ENCODE measurements around the gene COA8.
"Not testable (repeated sequence)": the region's sequence is repeated elsewhere in the genome, so short reads cannot be mapped to it uniquely, and the experiment has no call there.

COA8 gene

DNA sequence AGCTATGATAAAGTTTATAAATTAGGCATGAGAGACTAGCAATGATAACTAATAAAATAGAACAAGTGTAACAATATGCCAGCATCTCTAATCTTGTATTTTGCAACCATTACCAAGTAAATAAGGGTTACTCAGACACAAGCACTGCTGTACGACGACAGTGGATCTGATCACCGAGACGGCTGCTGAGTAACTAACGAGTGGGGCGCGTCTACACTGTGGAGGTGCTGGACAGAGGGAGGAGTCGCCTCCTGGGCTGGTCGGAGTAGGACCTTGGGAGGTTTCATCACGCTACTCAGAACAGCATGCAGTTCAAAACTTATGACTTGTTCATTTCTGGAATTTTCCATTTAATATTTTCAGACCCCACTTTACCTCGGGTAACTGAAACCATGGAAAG, 18.4 kb downstream of the COA8 start:
- DNase-seq: no peak

DNA sequence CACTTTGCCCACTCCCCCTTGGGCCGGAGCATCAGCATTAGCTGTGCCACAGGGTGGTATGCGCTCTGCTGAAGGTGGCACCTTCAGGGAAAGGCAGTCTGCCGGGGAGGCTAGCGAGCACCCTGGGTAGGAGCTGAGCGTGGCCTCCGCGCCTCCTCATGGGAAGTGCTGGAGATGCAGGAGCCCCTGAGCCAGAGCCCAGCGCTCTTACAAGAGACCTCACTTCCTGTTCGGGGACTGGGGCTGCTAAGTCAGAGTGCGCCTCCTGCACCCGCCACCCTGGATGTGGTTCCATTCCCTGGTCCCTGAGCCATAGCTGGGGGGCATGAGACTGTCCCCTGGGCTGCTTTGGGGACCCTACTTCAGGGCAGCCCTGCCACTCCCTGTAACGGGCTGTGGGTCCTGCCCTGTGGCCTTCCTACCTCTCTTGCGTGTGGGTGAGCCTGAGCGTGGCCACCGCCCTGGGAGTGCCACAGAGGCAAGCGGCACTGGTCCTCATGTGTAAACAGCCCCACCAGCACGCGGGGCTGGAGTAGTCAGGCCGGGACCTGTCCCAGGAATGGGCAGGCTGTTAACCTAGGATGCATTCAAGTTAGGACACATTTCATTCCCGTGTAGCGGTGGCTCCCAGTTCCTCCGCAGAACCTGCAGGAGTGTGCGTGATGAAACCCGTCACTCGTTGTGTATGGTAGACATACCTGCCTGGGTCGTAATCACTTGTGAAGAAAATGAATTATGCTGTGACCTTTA, 19.4 kb downstream of the COA8 start:
- no peak for DNase-seq

DNA sequence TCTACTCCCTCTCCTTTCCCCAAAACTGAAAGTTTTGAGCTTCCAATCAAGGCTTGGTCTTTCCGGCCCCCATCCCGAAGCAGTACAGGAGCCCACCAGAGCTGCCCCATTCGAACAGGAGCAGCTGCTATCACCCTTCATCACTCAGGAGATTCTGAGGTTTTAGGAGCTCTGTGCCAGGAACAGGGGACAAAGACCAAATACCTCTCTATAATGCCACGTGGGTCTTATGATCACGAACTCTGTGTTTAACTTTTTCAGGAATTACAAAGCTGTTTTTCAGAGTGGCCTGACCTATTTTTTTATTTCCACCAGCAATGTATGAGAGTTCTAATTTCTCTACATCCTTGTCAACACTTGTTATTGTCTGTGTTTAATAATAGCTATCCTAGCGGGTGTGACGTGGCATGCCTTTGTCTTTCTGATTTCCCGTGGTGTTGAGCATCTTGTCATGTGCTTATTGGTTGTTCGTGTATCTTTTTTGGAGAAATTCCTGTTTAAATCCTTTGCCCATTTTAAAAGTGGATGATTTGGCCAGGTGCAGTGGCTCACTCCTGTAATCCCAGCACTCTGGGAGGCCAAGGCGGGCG, 21.7 kb downstream of the COA8 start:
- no peak for DNase-seq

DNA sequence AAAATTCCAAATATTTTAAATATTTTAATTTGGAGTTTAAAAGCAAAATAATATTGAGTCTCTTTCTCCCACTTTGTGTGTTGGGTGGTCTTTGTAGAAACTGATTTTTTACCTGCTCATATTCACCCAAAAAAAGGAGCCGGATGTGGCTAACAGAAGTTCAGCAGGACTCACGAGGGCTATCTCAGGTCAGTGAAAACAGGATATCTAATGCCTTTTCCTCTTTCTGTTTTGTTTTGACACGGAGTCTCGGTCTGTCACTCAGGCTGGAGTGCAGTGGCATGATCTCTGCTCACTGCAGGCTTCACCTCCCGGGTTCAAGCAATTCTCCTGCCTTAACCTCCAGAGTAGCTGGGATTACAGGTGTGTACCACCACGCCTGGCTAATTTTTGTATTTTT, 30.8 kb downstream of the COA8 start:
- no peak for DNase-seq

DNA sequence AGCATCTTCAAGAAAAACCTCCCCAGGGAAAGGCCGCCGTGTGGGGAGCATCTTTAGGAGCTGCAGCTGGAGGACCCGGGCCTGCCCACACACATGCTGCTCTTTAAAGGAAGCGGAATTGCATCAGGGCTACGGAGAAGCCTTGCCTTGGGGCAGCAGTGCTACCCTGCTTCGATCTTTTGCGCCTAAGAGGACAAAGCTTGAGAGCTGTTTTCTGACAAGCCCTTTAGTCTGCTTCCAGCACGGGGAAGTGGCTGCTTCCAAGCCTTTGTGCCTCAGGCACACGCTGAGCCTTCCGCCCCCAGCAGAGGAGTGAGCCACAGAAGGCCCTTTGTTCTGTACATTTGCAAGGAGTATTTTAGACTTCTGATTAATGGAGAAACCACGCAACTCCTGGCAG, 31.5 kb downstream of the COA8 start:
- DNase-seq: peak; percentile 85

DNA sequence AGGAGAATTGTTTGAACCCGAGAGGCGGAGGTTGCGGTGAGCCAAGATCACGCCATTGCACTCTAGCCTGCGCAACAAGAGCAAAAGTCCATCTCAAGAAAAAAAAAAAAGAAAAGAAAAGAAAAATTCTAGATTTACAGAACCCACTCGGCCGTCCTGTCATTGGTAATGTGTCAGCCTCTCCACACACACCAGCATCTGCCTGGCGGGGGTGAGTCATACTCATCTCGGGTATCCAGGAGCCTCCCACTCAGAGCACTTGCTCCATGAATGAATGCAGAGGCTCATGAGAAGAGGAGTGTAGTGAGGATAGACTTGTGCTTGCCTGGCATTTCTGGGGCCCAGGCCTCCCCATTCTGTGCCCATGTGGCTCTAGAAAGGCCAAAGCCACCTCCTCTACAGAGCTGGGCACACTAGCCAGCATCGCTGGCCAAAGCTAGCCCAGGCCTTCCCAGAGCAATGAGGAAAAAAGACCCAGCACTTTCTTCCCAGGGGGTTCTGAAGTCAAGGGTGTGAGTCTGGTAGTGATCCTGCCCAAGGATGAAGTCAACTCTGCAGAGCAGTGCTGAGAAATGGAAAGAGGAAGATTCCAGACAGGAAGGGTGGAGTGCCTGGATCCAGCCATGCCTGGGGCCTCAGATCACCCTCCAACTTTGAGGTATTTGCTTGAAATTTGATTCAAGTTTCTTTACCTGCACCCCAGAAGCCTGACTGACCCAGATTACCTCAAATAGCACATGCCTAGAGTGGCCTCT, 35.0 kb downstream of the COA8 start:
- DNase-seq: no peak

DNA sequence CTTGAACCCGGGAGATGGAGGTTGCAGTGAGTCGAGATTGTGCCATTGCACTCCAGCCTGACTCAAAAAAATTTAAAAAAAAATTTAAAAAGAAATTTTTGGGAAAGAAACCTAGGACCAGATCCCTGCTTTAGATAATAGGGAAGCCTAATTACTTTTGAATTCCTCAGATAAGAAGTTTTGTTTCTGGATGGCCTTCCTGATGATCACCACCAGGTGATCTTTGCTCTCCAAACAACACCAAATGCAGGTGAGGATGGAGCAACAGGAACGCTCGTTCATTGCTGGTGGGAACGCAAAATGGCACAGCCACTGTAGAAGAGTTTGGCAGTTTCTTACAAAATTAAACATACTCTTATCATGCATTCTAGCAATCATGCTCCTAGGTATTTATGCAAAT, 37.7 kb downstream of the COA8 start:
- no peak for DNase-seq

DNA sequence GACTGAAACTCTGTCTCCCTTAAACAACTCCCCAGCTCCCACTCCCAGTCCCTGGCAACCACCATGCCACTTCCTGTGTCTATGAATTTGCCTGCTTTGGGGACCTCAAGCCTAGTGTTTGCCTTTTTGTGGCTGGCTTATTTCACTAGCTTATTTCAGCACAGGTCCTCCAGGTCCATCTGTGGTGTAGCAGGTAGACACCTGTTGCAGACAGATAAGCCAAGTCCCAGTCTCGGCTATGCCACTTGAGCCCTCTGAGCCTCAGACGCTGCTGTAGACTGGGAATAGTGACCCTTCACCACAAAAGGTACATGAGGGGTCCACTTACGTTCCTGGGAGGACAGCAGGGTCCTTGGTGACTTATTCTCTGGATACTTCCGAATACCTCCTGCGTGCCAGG, 41.9 kb downstream of the COA8 start:
- no peak for DNase-seq

DNA sequence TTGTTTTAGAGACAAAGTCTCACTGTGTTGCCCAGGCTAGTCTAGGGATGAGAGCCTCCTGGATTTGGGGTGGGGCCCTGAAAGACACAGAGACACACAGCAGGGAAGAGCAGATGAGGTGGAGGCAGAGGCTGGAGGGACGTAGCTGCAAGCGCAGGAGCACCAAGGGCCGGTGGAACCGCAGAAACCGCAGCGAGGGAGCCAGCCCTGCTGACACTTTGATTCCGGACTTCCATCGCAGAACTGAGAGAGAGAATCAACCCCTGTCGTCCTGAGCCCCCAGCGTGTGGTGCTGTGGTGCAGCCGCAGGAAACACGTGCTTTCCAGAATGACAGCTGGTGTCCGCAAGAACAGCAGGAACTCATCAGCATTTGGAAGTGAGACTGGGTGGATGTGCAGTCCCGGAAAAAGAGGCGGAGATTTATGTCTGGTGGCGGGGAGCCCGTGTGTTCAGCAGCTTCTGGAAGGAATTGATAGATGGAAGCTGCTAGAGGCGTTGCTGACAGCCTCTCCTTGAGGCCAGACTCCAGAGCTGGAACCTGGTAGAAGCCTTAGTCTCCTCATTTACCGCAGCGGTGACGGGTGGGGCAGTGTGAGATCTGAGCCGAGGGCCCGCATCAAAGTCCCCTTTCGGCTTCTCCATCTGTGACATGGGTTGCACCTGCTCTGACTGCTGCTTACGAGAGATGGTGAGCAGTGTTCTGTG, 44.4 kb downstream of the COA8 start:
- DNase-seq: peak; percentile 78

DNA sequence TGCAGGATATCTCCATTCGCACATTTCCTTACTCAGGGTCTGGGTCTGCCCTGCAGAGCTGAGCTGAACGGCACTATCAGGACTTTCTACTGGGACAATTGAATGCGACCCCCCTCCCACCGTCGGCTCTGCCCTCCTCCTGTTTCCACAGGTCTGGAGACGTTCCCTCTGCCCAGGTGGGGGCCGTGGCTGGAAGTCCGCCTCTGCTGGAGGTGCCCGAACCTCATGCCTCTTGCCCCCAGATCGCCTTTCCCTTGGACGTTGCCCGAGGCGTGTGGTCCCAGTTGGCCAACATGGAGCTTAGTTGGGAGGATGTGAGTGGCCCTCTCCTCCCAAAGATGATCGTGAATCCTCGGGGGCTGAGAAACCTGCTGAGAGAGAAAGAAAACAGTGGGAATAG, 45.1 kb downstream of the COA8 start:
- no peak for DNase-seq

DNA sequence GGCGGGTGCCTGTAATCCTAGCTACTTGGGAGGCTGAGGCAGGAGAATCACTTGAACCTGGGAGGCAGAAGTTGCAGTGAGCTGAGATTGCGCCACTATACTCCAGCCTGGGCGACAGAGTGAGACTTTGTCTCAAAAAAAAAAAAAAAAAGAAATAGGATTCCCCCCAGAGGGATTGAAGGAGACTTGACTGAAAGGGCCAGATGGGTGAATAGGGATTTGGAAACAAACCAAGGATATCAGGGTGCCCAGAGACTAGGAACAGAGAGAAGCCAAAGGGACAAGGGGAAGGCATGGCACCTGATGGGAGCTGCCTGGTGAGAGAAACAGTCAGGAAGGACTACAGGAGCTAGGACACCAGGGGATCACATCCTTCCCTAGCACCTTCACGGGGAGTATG, 46.3 kb downstream of the COA8 start:
- not testable (repeated sequence) for DNase-seq

DNA sequence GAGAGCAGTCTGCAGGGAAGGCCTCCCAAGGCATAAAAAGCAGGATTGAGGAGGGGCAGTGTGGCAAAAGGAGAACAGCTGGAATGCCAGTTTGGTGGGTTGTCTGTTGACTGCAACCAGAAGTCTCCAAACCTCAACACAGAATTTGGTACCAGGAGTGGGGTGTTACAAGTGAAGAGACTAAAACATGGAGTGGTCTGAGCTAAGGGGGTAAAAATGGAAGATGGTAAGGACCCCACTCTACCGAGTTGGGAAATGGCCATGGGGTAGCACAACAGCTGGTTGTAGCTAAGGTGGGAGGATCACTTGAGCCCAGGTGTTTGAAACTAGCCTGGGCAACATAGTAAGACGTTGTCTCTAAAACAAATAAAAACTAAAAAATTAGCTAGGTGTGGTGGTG, 48.5 kb downstream of the COA8 start:
- DNase-seq: no peak

DNA sequence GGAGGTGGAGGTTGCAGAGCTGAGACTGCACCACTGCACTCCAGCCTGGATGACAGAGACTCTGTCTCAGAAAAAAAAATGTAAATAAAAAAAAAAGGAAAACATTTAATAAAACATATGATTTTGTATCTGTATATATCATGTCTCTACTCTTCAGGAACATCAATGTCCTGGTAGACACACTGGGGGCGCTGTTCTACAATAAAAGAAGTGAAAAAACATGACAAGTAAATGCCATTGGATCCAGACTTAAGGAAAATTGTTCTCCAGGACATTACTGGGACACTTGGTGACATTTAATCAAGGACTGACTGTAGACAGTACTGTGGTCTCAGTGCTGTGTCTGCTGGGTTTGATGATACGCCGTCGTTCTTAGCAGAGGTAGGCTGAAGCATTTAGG, 50.8 kb downstream of the COA8 start:
- no peak for DNase-seq

DNA sequence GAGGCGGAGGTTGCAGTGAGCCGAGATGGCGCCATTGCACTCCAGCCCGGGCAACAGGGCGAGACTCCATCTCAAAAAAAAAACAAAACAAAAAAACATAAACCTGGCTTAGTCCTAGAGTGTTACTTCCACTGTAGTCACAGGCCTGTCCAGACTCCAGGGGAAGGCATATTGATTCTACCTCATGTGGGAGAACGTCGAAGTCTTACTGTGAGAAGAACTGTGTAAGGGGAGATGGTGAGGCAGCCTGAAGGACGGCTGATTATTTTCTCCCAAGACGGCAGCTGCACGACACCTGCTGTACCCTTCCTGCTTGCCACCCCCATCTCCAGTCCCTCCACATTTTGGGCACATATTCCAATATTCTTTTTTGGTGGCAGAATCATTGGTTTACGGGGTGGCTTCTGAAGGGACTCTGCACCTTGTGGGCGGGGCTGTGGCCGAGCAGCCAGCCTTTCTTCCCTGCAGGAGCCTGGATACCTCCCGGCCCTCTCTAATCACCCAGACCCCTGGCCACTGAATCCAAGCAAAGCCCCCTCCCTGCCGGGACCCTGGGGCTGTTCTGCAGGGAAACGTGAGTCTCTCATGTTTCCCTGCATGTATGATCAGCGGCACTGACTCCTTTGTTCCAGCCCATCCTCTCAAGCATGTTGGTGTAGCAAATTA, 54.0 kb downstream of the COA8 start:
- DNase-seq: no peak

DNA sequence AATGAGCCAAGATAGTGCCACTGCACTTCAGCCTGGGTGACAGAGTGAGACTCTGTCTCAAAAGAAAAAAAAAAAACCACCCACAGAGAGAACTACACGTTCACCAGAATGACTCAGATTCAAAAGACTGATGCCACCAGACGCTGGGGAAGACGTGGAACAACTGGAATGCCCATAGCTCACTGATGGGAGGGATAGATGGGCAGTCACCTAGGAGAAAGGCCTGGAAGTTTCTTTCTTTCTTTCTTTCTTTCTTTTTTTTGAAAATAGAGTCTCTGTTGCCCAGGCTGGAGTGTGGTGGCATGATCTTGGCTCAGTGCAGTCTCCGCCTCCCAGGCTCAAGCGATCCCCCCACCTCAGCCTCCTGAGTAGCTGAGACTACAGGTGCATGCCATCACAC, 56.3 kb downstream of the COA8 start:
- no peak for DNase-seq

DNA sequence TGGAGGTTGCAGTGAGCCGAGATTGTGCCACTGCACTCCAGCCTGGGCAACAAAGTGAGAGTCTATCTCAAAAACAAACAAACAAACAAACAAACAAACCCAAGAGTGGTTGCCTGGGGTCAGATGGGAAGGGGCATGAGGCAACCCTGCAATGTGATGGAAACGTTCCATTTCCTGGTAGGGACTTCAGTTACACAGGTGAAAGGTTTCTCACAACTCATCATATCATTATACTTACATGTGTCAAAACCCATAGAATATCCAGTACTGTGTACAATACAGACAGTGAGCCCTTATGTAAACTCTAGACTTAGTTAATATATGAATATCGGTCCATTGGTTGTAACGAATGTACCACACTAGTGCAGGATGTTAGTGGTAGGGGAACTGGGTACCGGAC, 59.1 kb downstream of the COA8 start:
- no peak for DNase-seq

DNA sequence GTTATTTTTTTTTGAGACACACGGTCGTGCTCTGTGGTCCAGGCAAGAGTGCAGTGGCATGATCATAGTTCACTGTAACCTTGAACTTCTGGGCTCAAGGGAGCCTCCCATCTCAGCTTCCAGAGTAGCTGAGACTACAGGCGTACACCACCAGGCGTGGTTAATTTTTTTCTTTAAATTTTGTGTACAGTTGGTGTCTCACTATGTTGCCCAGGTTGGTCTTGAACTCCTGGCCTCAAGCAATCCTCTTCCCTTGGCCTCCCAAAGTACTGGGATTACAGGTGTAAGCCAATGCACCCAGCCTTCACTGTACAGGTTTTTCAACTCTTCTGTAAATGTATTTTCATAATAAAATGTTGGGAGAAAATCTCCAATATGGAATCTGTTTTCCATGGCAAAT, 60.5 kb downstream of the COA8 start:
- DNase-seq: no peak

DNA sequence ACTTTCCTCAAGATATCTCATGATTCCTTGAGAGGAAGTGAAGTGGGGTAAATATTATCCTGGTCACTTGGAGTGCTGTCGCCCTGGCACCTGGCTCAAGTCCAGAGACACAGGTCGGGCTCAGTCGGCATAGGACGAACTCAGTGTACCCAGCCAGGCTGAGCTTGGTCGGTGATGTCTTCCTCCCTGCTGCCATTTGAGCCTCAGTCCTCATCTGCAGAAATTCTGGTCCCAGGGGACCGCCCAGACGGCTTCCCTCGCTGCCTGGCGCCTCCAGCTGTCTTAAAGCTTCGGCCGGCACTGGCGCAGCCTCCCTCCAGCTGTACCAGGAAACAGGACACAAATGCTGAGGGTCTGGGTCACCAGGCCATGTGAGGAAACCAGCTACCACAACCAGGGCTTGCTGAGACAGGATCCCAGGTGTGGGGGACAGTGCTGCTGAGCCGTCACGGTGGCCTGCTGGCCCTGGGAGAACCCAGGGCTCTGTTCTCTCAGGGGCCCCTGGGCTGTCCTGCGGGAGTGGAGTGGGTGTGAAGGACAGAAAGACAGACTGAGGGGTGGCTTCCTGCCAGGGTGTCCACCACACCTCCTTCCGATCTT, 61.2 kb downstream of the COA8 start:
- no peak for DNase-seq

DNA sequence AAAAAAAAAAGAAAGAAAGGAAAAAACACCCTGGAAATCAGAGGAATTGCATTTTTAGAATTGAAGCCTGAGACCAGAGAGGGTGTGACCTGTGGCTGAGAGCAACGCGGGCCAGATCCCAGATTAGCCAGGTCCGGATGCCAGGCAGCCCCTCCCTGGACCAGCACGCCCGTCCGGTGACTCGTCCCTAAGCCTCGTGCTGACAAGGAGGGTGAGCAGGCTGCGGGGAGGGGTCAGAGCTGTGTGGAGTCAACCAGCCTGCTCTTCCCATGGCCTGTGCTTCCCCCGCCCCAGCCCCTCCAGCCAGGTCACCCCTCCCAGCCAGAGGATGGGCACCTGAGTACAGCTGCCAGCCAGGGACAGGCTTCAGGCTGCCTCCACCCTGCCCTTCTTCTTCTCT, 62.1 kb downstream of the COA8 start:
- no peak for DNase-seq

DNA sequence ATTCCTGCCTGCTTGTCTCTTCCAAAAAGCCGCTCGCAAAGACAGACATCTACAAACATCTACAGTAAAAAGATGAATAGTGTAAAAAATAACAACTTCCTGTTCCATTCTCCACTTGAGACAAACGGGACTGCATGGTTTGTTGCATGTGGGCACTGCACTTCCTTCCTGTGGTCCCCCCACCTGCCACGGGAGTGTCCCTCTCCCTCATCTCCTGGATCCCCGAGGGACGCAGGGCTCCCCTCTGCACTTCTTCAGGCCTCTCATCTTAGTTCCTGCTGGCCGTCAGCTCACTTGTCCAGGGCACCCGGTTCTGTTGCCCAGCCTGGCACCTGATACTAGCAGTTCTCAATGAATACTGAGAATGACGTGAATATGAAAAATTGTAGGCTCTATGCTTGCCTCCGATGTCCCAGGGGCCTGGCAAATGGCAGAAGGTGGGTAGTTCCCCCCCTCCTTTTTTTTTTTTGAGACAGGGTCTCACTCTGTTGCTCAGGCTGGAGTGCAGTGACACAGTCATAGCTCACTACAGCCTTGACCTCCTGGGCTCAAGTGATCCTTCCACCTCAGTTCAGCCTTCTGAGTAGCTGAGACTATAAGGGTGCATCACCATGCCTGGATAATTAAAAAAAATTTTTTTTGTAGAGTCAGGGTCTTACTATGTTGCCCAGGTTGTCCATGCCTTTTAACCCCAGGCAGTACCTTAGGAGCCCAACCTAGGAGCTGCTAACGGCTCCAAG, 62.8 kb downstream of the COA8 start:
- DNase-seq: no peak

DNA sequence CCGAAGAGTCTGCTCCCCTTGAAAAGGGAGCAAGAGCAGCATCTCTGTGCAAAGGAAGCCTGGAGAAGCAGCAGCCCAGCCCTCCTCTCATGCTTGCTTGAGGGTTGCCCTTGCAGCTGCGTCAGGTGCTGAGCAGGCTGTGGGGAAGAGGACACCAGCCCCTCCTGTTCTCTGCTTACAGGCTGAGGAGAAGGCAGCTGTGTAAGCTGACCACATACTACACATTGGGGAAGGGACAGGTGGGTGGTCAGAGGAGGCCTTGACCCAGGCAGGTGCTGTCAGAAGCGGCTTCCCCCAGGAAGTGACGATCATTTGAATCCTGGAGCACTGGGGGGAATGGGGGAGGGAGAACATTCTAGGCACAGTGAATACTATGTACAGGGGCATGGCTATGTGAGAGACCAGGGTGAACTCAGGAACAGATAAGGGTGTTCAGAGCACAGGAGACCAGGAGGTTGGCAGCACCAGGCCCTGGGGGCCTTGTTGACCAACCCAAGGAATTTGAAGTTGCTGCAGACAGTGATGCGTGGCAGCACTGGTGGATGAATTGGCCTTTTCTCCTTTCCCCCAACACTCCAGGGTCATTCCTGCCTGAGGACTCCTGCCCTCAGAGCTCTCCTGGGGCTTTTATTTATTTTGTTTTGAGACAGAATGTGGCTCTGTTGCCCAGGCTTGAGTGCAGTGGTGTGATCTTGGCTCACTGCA, 63.5 kb downstream of the COA8 start:
- no peak for DNase-seq

Data from NCI-H345 (cell line).